ENCODE results near the gene RBFA.

GRCh38 chr18:80050797-80051196, 16.6 kb downstream of the RBFA start:
- TF ChIP-seq EZH2 (IDR thresholded peaks at IDR 0.05; ENCODE audit: low read length, unreplicated experiment) (no peak), EZH2phosphoT487 (IDR thresholded peaks at IDR 0.05; ENCODE audit: borderline replicate concordance, low read length) (no peak)
- TF ChIP-seq, protein P1, sequence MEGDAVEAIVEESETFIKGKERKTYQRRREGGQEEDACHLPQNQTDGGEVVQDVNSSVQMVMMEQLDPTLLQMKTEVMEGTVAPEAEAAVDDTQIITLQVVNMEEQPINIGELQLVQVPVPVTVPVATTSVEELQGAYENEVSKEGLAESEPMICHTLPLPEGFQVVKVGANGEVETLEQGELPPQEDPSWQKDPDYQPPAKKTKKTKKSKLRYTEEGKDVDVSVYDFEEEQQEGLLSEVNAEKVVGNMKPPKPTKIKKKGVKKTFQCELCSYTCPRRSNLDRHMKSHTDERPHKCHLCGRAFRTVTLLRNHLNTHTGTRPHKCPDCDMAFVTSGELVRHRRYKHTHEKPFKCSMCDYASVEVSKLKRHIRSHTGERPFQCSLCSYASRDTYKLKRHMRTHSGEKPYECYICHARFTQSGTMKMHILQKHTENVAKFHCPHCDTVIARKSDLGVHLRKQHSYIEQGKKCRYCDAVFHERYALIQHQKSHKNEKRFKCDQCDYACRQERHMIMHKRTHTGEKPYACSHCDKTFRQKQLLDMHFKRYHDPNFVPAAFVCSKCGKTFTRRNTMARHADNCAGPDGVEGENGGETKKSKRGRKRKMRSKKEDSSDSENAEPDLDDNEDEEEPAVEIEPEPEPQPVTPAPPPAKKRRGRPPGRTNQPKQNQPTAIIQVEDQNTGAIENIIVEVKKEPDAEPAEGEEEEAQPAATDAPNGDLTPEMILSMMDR (conservative IDR thresholded peaks at IDR 0.05; ENCODE audit: low read depth, low read length) = no peak
